Upper lobe of left lung (tissue), 4 donors: Measurements from ENCODE around the gene WAS.

Experiments used
- CTCF ChIP-seq, 6 experiments: fragments of 450-650 bp in 4 of 6; fragments of 200-600 bp in 2 of 6; sonication (generic) in 2 of 6; IDR thresholded peaks; one replicate each; pipeline ENCODE4 v1.5.1; 2016 to 2019; ENCODE audit warnings: antibody characterized with exemption in 6 of 6
- POLR2AphosphoS5 ChIP-seq, 2 donors: sonication (generic); formaldehyde crosslinking; IDR thresholded peaks; one replicate each; pipeline ENCODE4 v1.5.1; 2017; ENCODE audit warnings: antibody characterized with exemption in 2 of 2

- TF ChIP-seq POLR2AphosphoS5 (IDR thresholded peaks at IDR 0.05) (no peak), CTCF (IDR thresholded peaks at IDR 0.05) (no peak)
These were observed 45.1 kb downstream of the WAS start for GRCh38 chrX:48728653-48729052.
